ENCODE results near the gene RND3.

DNA sequence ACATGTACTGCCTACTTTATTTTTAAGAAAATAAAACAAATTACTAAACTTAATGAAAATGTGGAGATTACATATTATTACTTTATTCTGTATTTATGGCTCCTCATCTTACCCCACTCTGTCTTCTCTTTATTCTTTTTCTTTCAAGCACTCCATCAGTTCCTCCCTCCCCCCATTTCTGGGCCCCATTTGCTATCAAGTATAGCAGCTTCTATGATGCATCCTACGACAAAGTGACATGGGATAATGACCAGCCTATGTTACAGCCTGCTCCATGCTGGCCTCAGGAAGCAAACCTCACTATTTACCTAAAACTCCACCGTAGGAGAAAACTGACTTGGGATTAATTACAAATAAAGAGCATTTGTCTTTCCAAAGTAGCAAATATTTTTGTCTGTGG, 58.8 kb downstream of the RND3 start:
- TF ChIP-seq, protein P1, sequence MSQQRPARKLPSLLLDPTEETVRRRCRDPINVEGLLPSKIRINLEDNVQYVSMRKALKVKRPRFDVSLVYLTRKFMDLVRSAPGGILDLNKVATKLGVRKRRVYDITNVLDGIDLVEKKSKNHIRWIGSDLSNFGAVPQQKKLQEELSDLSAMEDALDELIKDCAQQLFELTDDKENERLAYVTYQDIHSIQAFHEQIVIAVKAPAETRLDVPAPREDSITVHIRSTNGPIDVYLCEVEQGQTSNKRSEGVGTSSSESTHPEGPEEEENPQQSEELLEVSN (IDR thresholded peaks at IDR 0.05; ENCODE audit: borderline replicate concordance, low read depth) = no peak
- TF ChIP-seq, protein P2, sequence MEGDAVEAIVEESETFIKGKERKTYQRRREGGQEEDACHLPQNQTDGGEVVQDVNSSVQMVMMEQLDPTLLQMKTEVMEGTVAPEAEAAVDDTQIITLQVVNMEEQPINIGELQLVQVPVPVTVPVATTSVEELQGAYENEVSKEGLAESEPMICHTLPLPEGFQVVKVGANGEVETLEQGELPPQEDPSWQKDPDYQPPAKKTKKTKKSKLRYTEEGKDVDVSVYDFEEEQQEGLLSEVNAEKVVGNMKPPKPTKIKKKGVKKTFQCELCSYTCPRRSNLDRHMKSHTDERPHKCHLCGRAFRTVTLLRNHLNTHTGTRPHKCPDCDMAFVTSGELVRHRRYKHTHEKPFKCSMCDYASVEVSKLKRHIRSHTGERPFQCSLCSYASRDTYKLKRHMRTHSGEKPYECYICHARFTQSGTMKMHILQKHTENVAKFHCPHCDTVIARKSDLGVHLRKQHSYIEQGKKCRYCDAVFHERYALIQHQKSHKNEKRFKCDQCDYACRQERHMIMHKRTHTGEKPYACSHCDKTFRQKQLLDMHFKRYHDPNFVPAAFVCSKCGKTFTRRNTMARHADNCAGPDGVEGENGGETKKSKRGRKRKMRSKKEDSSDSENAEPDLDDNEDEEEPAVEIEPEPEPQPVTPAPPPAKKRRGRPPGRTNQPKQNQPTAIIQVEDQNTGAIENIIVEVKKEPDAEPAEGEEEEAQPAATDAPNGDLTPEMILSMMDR (IDR thresholded peaks at IDR 0.05) = no peak
- TF ChIP-seq CHD4 (IDR thresholded peaks at IDR 0.05; ENCODE audit: borderline replicate concordance) (no peak), RCOR1 (IDR thresholded peaks at IDR 0.05; ENCODE audit: low read depth, low read length) (no peak), TP53 (CRISPR knock-in tag; IDR thresholded peaks at IDR 0.05) (no peak), POLR2AphosphoS2 (conservative IDR thresholded peaks at IDR 0.05; ENCODE audit: low read length) (no peak), FOSL2 (IDR thresholded peaks at IDR 0.05) (no peak), FOSL2 (CRISPR knock-in tag; IDR thresholded peaks at IDR 0.05) (no peak), CEBPB (IDR thresholded peaks at IDR 0.05) (no peak), MYC (IDR thresholded peaks at IDR 0.05; ENCODE audit: borderline replicate concordance, low read length) (no peak), RFX5 (IDR thresholded peaks at IDR 0.05) (no peak)
